Activated T-helper 1 cell treated with Interleukin-2 at 50 U/mL for 16 hours (primary cell): ENCODE results near the gene OPN1SW.

Source experiments
- DNase-seq: peaks from one replicate; pipeline ENCODE4 v3.0.0-alpha.2; 2020; ENCODE audit warnings: low read depth

Gene OPN1SW

DNA sequence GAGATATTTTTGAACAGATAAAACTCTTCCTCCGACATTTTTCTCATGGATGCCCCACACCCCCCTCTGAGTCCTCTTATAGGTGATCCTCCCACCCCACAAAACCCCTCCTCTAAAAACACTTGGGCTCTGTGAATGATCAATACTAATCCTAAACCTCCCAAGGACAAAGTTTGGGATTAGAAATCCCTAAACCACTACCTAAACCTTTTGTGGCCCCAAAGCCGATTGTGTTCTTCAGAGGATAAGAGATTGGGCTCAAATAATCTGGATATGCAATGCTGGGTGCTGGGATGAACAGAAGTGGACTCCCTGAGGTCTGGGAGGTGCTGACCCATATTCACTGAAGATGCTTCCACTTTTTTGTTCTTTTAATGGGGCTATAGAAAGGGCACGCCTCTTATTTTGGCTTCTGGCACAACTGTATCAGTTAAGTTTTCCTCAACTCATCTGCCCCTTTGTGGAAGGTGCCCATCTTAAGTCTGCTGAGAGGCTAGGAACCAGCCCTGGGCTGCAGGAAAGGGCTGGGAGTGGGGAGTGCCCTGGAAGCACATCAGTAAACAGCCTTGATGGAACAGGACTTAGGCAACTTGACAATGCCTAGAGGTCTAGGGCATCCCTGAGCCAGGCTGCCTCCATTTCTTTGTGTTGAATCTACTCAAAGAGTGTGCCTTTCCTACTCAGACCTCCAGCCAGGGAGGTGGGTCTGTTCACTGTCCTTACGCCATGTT is at the start of gene OPN1SW:
OPN1SW (minus strand) TSS at position 51 of the 731 bp plus-strand sequence; CDS start at position 38, 13 bp downstream.
- no peak for DNase-seq

- no peak for DNase-seq
Observed at GRCh38 chr7:128821724-128822123, 46.1 kb upstream of the OPN1SW start.

DNA sequence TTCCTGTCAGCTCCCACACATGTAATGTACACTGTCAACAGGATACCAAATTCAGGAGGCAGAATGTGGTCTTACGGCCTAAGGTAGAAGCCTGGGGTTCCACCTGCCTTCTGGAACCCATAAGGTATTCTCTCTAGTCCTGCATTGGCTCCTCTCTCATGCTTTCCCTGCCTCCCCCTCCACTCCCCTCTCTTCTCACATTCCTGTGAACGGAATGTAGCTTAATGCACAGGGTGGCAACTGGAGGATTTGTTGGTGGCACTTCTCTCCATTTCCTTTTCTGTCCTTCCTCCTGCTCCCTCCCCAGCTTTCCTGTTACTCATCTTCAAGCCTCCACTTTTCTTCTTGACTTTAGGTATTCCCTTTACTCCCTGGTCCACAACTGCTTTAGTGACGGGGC is 43.1 kb upstream of the OPN1SW start:
- no peak for DNase-seq

DNA sequence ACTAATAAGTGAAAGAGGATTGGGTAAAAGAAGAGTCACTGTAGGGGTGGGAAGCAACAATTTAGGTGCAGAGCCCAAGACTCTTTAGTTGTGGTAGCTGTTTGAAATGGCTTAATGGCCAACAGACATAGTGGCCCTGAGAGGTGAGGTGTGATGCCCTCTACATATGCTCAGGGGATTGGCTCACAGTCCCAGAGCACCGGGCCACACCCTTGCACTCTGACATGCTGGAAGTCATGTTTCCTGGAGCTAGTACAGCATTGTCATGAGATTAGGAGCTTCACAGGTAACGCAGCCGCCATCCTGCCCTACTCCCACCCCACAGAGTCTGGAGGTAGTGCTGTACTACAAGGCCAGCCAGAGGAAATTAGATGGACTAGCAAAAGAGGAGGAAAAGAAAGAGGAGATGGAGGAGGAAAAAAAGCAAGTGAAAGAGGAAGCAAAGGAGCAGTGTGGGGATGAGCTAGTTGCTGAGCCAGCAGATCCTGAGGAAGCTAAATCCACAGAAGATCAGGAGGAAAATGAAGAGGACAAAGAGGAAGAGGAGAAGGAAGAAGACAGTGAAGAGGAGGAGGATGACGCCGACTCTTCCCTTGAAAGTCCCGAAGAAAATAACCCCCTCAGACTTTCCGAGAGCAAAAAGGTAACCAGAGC is 39.8 kb upstream of the OPN1SW start:
- no peak for DNase-seq

DNA sequence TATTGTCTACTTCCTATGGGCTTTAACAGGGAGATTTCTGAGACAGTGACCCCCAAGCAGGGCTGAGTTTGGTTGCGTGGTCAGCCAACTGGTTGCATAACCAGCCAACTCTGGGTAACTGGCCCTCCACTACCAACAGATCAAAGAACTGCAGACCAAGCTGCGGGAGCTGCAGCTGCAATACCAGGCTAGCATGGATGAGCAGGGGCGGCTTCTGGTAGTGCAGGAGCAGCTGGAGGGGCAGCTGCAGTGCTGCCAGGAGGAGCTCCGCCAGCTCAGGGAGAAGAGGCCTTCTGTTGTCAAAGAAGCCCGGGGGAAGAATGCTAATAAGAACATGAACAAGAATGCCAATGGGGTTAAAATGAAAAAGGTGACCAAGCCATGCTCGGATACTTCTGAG is 38.9 kb upstream of the OPN1SW start:
- DNase-seq, result no peak

DNA sequence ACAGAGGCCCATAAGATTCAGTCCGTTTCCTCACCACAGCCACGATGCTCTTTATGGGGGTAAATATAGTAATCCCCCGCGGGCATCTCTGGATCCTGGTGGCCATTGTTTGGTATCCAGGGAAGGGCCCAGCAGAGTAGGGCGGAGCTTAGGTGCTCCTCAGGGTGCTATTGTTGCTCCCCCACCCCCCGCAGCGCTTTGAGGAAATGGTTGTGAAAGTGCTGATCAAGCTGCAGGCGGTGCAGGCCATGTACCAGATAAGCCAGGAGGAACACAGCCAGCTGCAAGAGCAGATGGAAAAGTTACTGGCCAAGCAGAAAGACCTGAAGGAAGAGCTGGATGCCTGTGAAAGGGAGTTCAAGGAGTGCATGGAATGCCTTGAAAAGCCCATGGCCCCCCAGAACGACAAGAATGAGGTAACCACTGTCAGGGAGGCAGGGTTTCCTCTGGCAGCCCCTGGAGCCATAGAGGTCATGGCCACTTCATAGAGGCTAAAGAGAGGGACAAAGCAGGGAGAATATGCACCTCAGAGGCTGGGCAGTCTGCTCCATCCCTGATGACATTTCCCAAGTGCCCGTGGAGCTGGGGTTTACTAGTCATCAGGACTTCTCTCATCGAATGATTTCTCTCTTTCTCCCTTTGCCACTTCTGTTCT is 37.0 kb upstream of the OPN1SW start:
- no peak for DNase-seq

- DNase-seq, result no peak
Observed at GRCh38 chr7:128811631-128812430, 36.2 kb upstream of the OPN1SW start.

- DNase-seq, result no peak
Observed at GRCh38 chr7:128810997-128811396, 35.4 kb upstream of the OPN1SW start.

GRCh38 chr7:128810473-128810872 is 34.9 kb upstream of the OPN1SW start:
- no peak for DNase-seq

- DNase-seq, result no peak
Observed at GRCh38 chr7:128809363-128809762, 33.8 kb upstream of the OPN1SW start.

DNA sequence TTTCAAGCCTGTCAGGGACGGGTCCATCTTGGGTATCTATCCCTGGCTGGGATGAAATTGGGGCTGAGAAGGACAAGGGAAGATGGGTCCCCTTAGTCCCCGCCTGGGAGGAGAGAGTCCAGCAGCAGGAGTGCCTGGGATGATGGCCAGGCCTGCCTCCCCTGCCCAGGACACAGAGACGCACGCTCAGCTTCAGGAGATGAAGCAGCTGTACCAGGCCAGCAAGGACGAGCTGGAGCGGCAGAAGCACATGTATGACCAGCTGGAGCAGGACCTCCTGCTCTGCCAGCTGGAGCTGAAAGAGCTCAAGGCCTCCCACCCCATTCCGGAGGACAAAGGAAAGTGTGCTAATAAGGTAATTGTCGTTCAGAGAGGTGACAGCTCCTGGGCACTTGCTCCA is 31.6 kb upstream of the OPN1SW start:
- DNase-seq, result no peak

GRCh38 chr7:128805225-128805624 is 29.6 kb upstream of the OPN1SW start:
- no peak for DNase-seq

GRCh38 chr7:128804484-128804883 is 28.9 kb upstream of the OPN1SW start:
- no peak for DNase-seq

DNA sequence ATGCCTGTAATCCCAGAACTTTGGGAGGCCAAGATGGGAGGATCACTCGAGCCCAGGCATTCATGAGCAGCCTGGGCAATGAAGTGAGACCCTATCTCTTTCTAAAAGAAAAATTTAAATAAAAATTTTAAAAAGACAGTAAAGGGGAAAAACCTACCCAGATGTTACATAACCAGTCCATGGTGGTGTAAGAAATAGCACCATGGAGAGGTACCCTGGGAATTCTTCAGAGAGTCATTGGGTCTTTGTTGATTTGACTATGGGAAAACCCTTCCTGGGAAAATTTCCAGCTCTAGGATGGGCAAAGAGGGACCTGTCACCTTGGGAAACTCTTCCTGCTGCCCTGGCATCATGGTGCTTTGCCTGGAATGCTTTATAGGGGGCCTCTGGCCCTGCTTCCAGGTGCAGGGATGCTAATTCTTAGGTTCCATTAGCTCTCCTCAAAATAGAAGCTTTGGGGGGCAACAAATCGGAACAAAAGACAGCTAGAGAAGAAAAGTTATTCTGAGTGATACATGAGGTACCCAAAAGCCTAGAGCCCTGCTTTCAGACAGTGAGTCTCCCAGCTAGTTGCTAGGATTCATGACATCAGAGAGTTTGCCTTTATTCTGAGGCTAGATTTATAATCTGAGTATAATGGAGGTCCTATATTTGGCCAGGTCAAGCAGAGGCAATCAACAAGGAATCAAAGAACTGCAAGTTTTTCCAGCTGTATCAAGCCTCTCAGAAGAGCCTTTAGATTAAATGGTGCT is 26.2 kb upstream of the OPN1SW start:
- DNase-seq, result no peak

- DNase-seq, result no peak
Observed at GRCh38 chr7:128801003-128801402, 25.4 kb upstream of the OPN1SW start.

DNA sequence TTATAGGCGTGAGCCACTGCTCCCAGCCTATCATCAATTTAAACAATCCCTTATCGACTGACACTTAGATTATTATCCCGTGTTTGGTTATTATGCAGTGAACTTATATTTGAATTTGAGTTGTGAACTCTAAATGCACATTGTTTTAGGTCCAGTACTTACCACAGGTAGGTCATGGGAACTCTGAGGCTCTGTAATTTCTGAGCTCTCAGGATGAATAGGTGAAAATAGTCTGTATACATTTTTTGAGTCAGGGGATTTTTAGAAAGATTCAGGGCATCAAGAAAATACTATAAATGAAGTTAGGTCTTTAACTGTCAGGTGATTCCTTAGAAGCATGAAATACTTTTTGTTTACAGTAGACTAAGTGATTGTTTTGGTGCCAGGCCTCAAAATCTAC is 25.0 kb upstream of the OPN1SW start:
- no peak for DNase-seq

DNA sequence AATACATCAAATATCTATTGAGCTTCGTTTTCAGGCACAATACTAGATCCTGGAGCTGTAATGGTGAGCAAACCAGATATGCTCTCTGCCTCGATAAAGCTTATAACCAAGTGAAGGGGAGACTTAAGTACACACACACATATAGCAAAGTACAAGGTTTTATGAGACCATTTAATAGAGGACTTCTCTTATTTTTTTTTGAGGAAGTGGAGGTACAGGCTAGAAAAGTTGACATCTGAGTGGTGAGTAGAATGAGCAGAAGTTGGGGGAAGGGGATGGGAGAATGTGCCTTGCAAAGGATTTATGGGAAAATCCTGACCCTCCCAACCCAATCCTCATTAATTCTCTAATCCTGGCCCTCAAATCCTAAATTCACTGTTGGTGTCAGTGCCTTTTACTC is 23.9 kb upstream of the OPN1SW start:
- DNase-seq, result no peak

DNA sequence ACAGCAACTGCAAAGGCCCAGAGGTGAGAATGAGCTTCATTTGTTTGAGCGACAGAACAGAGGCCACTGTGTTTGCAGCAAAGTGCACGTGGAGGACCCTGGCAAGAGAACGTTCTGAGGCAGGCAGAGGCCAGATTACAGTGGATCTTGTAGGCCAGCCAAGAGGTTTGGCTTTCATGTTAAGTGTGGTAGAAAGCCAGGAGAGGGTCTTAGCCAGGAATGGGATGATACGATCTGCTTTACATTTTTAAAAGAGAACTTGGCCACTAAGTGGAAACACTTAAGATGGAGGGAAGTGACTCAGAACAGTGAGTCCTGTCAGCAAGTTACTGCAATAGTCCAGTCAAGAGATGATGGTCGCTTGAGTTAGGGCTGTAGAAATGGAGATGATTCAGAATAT is 20.7 kb upstream of the OPN1SW start:
- no peak for DNase-seq

DNA sequence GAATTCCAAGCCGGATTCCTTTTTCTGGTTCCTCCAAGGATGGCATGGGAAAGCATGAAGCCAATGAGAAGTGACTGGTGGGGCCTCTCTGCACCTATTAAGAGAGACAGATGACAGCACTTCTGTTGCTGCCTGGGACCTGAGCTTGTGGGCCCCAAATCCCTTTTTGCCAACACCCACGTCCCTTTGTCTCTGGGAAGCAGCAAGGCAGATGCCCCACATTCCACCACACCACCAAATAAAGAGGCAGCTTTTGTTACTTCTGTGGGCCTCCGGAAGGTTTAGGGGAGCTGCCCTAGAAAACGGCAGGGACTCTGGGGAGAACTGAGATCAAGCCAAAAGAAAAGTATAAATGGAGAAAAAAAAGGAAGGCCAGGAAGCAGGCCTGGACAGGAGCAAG is 19.5 kb upstream of the OPN1SW start:
- DNase-seq, result no peak

- no peak for DNase-seq
Observed at GRCh38 chr7:128794436-128794835, 18.8 kb upstream of the OPN1SW start.

DNA sequence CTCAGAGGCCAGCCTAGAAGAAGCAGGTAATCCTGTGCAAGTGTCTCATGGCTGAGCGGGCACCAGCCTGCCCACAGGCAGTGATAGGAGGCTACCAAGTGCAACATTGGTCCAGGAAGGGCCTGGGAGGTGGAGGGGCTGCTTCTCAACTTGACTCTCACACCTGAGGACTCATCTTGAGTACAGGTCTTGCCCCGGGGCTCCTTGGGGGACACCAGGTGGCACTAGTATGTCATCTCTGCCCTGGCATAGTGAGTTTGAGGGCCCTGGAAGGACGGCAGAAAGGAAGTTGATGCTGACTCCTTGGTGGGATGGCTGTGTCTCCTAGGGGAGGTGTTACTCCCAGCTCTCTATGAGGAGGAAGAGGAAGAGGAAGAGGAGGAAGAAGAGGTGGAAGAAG is 18.4 kb upstream of the OPN1SW start:
- no peak for DNase-seq

DNA sequence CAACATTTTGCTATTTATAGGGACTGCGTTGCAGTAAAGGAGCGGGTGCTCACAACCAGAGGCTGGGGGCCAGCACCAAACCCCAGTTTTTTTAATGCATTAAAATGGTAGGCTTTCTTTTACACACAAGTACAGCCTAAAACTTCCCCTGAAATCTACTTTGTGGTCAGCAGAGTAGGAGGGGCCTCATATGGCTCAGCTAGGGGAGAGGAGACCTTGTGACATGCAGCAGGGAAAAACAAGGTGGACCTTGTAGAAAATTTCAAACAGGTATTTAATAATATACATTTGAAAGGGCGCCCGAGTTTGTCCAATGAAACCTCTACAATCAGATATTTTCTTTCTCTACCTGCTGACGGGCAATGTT is 17.6 kb upstream of the OPN1SW start:
- DNase-seq, result no peak
